Neural cell (in vitro differentiated cells): ENCODE data around the gene TICAM1.
"Not testable (repeated sequence)": the region's sequence is repeated elsewhere in the genome, so short reads cannot be mapped to it uniquely, and the experiment has no call there.

Source experiments
- EP300 ChIP-seq: fragments of 450-650 bp; conservative IDR thresholded peaks from 2 replicates; pipeline ENCODE4 v1.6.1; 2014; ENCODE audit warnings: antibody characterized with exemption, mild to moderate bottlenecking, moderate library complexity; ENCODE audit not compliant: poor library complexity, severe bottlenecking
- EZH2 ChIP-seq: fragments of 200-600, 300-800 bp; shearing (Covaris generic), sonication (generic); IDR thresholded peaks from 2 replicates; pipeline ENCODE4 v1.6.1; 2014; ENCODE audit warnings: antibody characterized with exemption, low read length, borderline replicate concordance, mild to moderate bottlenecking; ENCODE audit not compliant: insufficient read depth, poor library complexity, severe bottlenecking
- MXI1 ChIP-seq: fragments of 450-650 bp; conservative IDR thresholded peaks from 2 replicates; pipeline ENCODE4 v1.6.1; 2014; ENCODE audit warnings: antibody characterized with exemption, mild to moderate bottlenecking; ENCODE audit not compliant: poor library complexity, severe bottlenecking
- POLR2AphosphoS5 ChIP-seq: IDR thresholded peaks from 2 replicates; pipeline ENCODE4 v1.6.1; 2012
- RAD21 ChIP-seq: fragments of 450-650 bp; conservative IDR thresholded peaks from 2 replicates; pipeline ENCODE4 v1.6.1; 2014; ENCODE audit warnings: antibody characterized with exemption, mild to moderate bottlenecking, moderate library complexity
- SMC3 ChIP-seq: fragments of 450-650 bp; conservative IDR thresholded peaks from 2 replicates; pipeline ENCODE4 v1.6.1; 2014; ENCODE audit warnings: antibody characterized with exemption, mild to moderate bottlenecking, moderate library complexity; ENCODE audit not compliant: poor library complexity
- TAF1 ChIP-seq: IDR thresholded peaks from 2 replicates; pipeline ENCODE4 v1.6.1; 2012; ENCODE audit warnings: low read depth
- TF ChIP-seq, protein P1 (sequence below): fragments of 450-650 bp; IDR thresholded peaks from 2 replicates; pipeline ENCODE4 v1.5.1; 2014; ENCODE audit warnings: antibody characterized with exemption, mild to moderate bottlenecking, moderate library complexity; ENCODE audit not compliant: poor library complexity, severe bottlenecking
- TF ChIP-seq, protein P2 (sequence below): IDR thresholded peaks from 2 replicates; pipeline ENCODE4 v1.6.1; 2012; ENCODE audit warnings: borderline replicate concordance

- TF ChIP-seq, protein P1, sequence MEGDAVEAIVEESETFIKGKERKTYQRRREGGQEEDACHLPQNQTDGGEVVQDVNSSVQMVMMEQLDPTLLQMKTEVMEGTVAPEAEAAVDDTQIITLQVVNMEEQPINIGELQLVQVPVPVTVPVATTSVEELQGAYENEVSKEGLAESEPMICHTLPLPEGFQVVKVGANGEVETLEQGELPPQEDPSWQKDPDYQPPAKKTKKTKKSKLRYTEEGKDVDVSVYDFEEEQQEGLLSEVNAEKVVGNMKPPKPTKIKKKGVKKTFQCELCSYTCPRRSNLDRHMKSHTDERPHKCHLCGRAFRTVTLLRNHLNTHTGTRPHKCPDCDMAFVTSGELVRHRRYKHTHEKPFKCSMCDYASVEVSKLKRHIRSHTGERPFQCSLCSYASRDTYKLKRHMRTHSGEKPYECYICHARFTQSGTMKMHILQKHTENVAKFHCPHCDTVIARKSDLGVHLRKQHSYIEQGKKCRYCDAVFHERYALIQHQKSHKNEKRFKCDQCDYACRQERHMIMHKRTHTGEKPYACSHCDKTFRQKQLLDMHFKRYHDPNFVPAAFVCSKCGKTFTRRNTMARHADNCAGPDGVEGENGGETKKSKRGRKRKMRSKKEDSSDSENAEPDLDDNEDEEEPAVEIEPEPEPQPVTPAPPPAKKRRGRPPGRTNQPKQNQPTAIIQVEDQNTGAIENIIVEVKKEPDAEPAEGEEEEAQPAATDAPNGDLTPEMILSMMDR, result not testable (repeated sequence)
- not testable (repeated sequence) for TF ChIP-seq EP300, EZH2, MXI1, POLR2AphosphoS5, SMC3, TAF1, RAD21
- TF ChIP-seq, protein P2, sequence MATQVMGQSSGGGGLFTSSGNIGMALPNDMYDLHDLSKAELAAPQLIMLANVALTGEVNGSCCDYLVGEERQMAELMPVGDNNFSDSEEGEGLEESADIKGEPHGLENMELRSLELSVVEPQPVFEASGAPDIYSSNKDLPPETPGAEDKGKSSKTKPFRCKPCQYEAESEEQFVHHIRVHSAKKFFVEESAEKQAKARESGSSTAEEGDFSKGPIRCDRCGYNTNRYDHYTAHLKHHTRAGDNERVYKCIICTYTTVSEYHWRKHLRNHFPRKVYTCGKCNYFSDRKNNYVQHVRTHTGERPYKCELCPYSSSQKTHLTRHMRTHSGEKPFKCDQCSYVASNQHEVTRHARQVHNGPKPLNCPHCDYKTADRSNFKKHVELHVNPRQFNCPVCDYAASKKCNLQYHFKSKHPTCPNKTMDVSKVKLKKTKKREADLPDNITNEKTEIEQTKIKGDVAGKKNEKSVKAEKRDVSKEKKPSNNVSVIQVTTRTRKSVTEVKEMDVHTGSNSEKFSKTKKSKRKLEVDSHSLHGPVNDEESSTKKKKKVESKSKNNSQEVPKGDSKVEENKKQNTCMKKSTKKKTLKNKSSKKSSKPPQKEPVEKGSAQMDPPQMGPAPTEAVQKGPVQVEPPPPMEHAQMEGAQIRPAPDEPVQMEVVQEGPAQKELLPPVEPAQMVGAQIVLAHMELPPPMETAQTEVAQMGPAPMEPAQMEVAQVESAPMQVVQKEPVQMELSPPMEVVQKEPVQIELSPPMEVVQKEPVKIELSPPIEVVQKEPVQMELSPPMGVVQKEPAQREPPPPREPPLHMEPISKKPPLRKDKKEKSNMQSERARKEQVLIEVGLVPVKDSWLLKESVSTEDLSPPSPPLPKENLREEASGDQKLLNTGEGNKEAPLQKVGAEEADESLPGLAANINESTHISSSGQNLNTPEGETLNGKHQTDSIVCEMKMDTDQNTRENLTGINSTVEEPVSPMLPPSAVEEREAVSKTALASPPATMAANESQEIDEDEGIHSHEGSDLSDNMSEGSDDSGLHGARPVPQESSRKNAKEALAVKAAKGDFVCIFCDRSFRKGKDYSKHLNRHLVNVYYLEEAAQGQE, result not testable (repeated sequence)
Observed at GRCh38 chr19:4793278-4793677, 38.2 kb downstream of the TICAM1 start.
